ENCODE measurements around the gene CTNNBL1.

CTNNBL1 gene

GRCh38 chr20:37803438-37804307 is 109.8 kb downstream of the CTNNBL1 start:
- no peak for DNase-seq
- no peak for TF ChIP-seq GATA1 (IDR thresholded peaks at IDR 0.05; ENCODE audit: low read depth, low read length)
- TF ChIP-seq POLR2A (IDR thresholded peaks at IDR 0.05; ENCODE audit: low read length), result no peak

GRCh38 chr20:37804584-37805566 is 111.0 kb downstream of the CTNNBL1 start:
- DNase-seq, result no peak
- TF ChIP-seq GATA1 (IDR thresholded peaks at IDR 0.05; ENCODE audit: low read depth, low read length) (no peak), POLR2A (IDR thresholded peaks at IDR 0.05; ENCODE audit: low read length) (no peak)

- DNase-seq, result no peak
- TF ChIP-seq GATA1 (IDR thresholded peaks at IDR 0.05; ENCODE audit: low read depth, low read length) (no peak), POLR2A (IDR thresholded peaks at IDR 0.05; ENCODE audit: low read length) (no peak)
These were observed 113.8 kb downstream of the CTNNBL1 start for GRCh38 chr20:37807471-37808232.

GRCh38 chr20:37808233-37809070 is 114.6 kb downstream of the CTNNBL1 start:
- TF ChIP-seq GATA1 (IDR thresholded peaks at IDR 0.05; ENCODE audit: low read depth, low read length) (no peak), POLR2A (IDR thresholded peaks at IDR 0.05; ENCODE audit: low read length) (no peak)
- DNase-seq, result no peak

- TF ChIP-seq GATA1 (IDR thresholded peaks at IDR 0.05; ENCODE audit: low read depth, low read length) (no peak), POLR2A (IDR thresholded peaks at IDR 0.05; ENCODE audit: low read length) (no peak)
- no peak for DNase-seq
These were observed 116.2 kb downstream of the CTNNBL1 start for GRCh38 chr20:37810027-37810426.

- no peak for TF ChIP-seq POLR2A (IDR thresholded peaks at IDR 0.05; ENCODE audit: low read length)
- DNase-seq, result no peak
These were observed 122.2 kb downstream of the CTNNBL1 start for GRCh38 chr20:37816003-37816402.

GRCh38 chr20:37816726-37817125 is 122.9 kb downstream of the CTNNBL1 start:
- no peak for DNase-seq
- TF ChIP-seq GATA1 (IDR thresholded peaks at IDR 0.05; ENCODE audit: low read depth, low read length) (no peak), POLR2A (IDR thresholded peaks at IDR 0.05; ENCODE audit: low read length) (no peak)

- no peak for DNase-seq
- TF ChIP-seq GATA1 (IDR thresholded peaks at IDR 0.05; ENCODE audit: low read depth, low read length), result no peak
- TF ChIP-seq POLR2A (IDR thresholded peaks at IDR 0.05; ENCODE audit: low read length), result no peak
These were observed 127.9 kb downstream of the CTNNBL1 start for GRCh38 chr20:37821696-37822095.

GRCh38 chr20:37822141-37822601 is 128.3 kb downstream of the CTNNBL1 start:
- TF ChIP-seq POLR2A (IDR thresholded peaks at IDR 0.05; ENCODE audit: low read length) (no peak), GATA1 (IDR thresholded peaks at IDR 0.05; ENCODE audit: low read depth, low read length) (no peak)
- DNase-seq, result no peak

- no peak for TF ChIP-seq GATA1 (IDR thresholded peaks at IDR 0.05; ENCODE audit: low read depth, low read length)
- DNase-seq, result no peak
These were observed 129.6 kb downstream of the CTNNBL1 start for GRCh38 chr20:37823296-37823980.

- TF ChIP-seq GATA1 (IDR thresholded peaks at IDR 0.05; ENCODE audit: low read depth, low read length) (no peak), POLR2A (IDR thresholded peaks at IDR 0.05; ENCODE audit: low read length) (no peak)
- DNase-seq, result no peak
These were observed 133.8 kb downstream of the CTNNBL1 start for GRCh38 chr20:37827605-37828004.

- TF ChIP-seq GATA1 (IDR thresholded peaks at IDR 0.05; ENCODE audit: low read depth, low read length) (no peak), POLR2A (IDR thresholded peaks at IDR 0.05; ENCODE audit: low read length) (no peak)
- no peak for DNase-seq
These were observed 134.9 kb downstream of the CTNNBL1 start for GRCh38 chr20:37828684-37829083.

Measured in erythroblast (primary cell).